GM21825 (cell line): ENCODE results near the gene GRM1.
"Not testable (repeated sequence)": the region's sequence is repeated elsewhere in the genome, so short reads cannot be mapped to it uniquely, and the experiment has no call there.

Experiments used
- ATAC-seq: cut with Tn5 transposase; IDR thresholded peaks from one replicate; pipeline ENCODE4 v1.9.1; 2021; ENCODE audit warnings: mild to moderate bottlenecking, moderate library complexity; ENCODE audit not compliant: unreplicated experiment

GRM1 gene

DNA sequence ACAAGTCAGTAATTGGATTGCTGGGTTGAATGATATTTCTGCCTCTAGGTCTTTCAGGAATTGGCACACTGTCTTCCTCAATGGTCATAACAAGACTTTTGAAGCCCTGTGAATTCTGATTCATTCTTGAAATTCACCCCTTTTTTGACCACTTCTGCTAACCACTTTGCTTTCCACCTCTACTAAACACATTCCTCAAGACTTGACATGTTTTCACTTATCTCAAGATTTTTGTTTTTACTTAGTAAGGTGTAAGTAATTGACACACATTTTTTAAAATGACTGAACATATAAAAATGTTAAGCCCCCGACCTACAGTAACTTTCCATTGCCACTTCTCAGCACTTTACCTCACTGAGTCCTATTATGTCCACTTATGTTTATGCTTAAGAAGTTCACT lies 239.1 kb downstream of the GRM1 start:
- no peak for ATAC-seq

- no peak for ATAC-seq
These were observed 240.6 kb downstream of the GRM1 start for GRCh38 chr6:146269482-146269881.

GRCh38 chr6:146271163-146271562 lies 242.3 kb downstream of the GRM1 start:
- not testable (repeated sequence) for ATAC-seq

DNA sequence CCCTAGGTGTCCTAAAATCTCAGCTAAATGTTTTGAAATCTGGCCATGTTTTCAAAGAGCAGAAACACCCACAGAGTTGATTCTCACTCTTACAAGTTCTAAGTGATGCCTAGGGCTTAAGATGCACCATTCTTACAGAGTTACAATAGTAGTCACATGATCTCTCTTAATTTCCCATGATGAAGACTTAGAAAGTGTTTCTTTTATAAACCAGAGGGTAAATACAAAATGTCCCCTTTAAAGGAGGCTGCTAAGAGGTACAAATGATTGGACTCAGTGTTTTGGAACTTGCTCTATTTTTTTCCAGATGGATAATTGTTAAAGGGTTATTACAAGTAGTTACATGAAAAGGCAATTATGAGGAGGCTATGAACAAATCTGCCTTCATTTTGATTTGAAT lies 244.6 kb downstream of the GRM1 start:
- no peak for ATAC-seq

GRCh38 chr6:146277142-146277541 lies 248.3 kb downstream of the GRM1 start:
- no peak for ATAC-seq

DNA sequence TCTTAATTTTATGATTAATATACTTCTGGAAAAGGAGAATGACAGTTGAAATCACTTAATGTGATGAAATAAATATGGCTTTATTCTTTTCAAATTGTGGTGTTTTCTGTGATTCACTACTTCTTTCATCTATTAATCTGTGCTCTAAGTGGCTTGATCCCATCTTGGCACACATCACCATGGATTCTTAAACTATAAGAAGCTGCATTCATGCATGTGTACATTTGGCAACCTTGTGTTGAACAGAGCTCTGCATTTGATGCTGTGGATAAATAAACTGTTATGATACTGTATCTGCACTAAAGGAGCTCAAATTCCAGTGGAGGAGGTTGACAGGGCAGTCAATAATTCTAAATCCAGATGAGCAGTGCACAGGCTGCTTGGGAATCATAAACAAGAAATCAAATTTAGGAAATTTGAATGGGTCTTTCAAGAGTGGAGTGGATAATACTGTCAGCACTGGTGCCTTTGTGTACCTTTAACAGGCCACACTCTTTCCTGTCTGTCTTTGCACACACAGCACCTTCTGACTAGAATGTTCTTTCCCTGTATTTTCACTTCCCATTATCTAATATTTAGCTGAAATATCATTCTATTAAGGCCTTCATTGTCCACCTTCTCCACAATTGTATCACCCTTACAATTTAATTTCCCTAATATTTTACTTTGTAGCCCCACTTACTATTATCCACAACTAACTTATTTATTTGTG lies 252.9 kb downstream of the GRM1 start:
- no peak for ATAC-seq

DNA sequence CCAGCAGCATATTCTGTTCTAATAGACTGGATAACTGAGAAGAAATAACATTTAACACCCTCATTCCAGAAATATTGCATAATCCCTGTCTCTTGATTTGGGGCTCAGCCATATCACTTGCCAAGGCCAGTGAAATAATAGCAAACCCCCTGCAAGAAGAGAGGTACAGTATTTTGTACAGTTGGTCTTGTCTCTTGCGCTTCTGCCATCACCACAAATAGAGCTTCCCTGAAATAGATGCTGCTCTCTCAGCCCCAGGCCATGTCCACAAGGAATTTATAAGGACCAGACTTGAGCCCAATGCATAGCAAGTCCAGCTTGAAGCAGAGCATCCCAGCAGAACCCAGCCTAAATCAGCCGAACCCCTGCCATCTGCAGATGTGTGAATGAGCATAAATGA lies 254.0 kb downstream of the GRM1 start:
- no peak for ATAC-seq

GRCh38 chr6:146284311-146284710 lies 255.4 kb downstream of the GRM1 start:
- ATAC-seq = no peak

GRCh38 chr6:146286961-146287360 lies 258.1 kb downstream of the GRM1 start:
- ATAC-seq = no peak

DNA sequence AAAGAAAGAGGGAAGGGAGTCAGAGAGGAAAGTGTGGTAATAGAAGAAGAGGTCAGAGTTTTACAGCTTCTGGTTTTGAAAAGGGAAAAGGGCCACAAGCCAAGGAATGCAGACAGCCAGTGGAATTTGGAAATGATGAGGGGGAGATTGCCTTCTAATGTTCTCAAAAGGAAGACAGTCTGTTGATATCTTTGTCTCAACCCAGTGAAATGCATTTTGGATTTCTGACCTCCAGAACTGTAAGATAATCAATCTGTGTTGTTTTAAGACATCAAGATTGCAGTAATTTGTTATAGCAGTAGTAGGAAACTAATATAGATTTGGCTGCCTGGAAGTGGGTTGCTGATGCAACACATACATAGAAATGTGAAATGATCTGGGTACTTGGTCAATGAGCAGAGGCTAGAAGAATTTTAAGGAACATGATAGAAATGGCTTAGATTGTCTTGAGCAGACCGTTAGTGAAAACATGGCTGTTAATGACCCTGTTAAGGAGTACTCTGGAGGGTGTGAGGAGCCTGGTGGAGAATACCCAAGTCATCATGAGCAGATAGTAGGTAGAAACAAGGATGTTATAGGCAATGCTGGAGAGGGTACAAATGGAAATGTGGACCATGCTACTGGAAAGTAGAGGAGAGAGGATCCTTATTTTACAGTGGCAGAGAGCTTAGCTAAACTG lies 259.0 kb downstream of the GRM1 start:
- no peak for ATAC-seq

- no peak for ATAC-seq
These were observed 261.1 kb downstream of the GRM1 start for GRCh38 chr6:146289816-146290588.

GRCh38 chr6:146290589-146290901 lies 261.7 kb downstream of the GRM1 start:
- ATAC-seq = no peak

- no peak for ATAC-seq
These were observed 263.6 kb downstream of the GRM1 start for GRCh38 chr6:146292506-146292905.

GRCh38 chr6:146295695-146296094 lies 266.8 kb downstream of the GRM1 start:
- ATAC-seq = no peak

GRCh38 chr6:146297815-146298214 lies 269.0 kb downstream of the GRM1 start:
- no peak for ATAC-seq

GRCh38 chr6:146300521-146300920 lies 271.7 kb downstream of the GRM1 start:
- no peak for ATAC-seq

DNA sequence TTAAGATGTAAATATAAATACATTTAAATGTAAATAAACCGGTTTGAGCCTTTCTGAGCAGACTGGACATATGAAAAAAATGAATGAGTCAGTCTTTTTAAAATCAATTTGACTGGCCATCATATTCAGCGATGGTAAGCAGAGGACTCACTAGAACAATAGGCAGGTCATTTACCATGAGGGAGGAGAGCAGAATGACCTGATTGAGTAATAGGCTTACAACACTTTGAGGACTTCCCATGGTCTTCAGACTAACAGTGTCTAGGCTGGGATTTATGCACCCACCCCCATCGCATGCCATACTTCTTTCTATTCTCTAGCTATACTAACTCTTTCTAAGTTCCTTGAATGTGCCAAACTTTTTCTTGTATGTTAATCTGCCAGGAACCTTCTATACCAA lies 272.9 kb downstream of the GRM1 start:
- ATAC-seq = no peak

DNA sequence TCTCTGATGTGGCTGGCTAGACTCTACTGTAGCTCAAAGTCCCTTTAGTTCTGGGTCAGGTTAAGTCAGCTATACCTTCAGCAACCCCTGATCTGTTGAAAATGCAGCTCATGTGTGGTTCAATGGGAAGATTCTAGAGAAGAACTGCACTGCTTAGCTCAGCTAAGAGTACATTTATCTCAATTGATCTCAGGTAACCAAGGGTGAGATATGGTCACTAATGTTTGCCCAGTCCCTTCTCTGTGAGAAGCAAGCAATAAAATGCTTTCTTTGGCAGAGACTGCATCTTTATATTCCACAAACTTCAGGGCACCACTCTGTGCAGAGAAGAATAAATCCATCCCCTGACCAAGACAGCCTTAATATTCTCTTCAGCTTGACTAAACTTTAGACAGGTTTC lies 274.1 kb downstream of the GRM1 start:
- no peak for ATAC-seq

DNA sequence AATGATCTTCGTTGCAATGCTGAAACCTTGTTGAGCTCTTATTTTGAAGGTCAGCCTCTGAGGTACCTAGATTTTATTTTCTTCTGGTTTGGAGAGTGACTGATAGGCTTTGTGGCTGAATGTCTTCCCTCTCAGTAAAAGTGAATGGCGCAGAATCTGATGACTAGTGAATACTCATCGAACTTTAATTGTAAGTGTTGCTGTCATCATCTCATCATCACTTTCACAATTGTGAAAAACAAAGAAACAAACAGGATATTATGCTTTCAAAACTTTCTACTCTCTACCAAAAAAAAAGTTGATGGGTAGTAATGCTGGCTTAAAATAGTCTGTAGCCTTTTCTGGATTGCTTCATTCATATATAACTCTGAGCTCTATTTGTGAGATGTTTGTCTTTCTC lies 275.3 kb downstream of the GRM1 start:
- ATAC-seq = no peak

DNA sequence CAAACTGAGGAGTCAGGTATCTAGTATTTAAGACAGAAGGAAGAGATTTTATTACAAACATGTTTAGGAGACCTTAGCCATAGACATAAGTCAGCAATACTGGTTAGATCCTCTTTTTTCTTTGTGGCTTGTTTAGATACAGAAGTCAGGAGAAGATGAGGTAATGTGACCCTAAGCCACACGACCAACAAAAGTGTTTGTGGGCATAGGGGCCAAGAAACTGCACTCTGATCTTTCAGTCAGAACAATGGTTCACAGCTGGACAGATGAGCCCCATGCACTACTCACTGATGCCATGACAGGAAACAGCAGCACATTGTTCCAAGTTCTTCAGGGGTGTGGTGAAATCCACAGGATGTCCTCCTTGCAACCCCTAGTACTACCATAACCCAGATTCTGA lies 276.2 kb downstream of the GRM1 start:
- no peak for ATAC-seq

- no peak for ATAC-seq
These were observed 277.1 kb downstream of the GRM1 start for GRCh38 chr6:146305951-146306350.

- ATAC-seq = no peak
These were observed 281.8 kb downstream of the GRM1 start for GRCh38 chr6:146310628-146311027.
